Ishikawa (cell line): ENCODE measurements around the gene CACNB4.

ENCODE experiments used
- CEBPB ChIP-seq: IDR thresholded peaks from 2 replicates; pipeline ENCODE4 v1.6.1; 2012
- EP300 ChIP-seq: IDR thresholded peaks from 2 replicates; pipeline ENCODE4 v1.6.1; 2012; ENCODE audit warnings: borderline replicate concordance

DNA sequence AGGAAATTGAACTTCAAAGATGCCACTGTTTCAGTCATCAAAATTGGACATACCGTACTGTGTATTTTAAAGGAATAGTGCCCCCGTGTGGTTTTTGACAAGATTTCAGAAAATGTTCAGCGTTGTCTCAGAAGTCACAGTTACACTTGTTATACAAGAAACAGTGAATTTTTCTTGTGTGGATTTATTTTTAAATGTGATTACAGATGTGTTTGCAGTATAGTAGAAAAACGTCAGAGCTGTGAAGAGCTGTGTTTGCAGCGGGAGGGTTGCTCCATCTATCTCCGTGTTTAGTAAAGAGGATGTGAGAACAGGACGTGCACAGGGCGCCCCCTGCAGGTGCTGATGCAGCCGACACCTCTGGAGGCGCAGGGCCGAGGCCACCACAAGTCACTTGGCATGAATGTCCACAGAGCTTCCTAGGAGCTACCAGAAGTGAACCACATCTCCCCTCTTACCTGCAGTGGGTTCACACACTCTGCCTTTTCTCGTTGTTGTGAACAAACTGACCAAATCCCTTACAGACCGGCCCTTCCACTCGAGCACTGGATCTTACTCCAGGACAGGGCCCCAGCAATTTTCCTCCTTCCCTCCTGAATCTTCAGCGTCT, 73.1 kb downstream of the CACNB4 start:
- no peak for TF ChIP-seq CEBPB
- TF ChIP-seq EP300, result no peak
